Measurements from ENCODE around the gene PTPRO.

PTPRO gene

GRCh38 chr12:15592934-15593333 lies 270.6 kb downstream of the PTPRO start:
- TF ChIP-seq CTCF (IDR thresholded peaks at IDR 0.05; ENCODE audit: extremely low read depth, missing control alignments): no peak
- no peak for DNase-seq (ENCODE audit: low spot score)

- no peak for TF ChIP-seq CTCF (IDR thresholded peaks at IDR 0.05; ENCODE audit: extremely low read depth, missing control alignments)
- DNase-seq (ENCODE audit: low spot score): no peak
These were observed 273.9 kb downstream of the PTPRO start for GRCh38 chr12:15596174-15596573.

- no peak for DNase-seq (ENCODE audit: low spot score)
- no peak for TF ChIP-seq CTCF (IDR thresholded peaks at IDR 0.05; ENCODE audit: extremely low read depth, missing control alignments)
These were observed 275.0 kb downstream of the PTPRO start for GRCh38 chr12:15597125-15597830.

GRCh38 chr12:15599266-15600037 lies 277.1 kb downstream of the PTPRO start:
- TF ChIP-seq CTCF (IDR thresholded peaks at IDR 0.05; ENCODE audit: extremely low read depth, missing control alignments): no peak
- no peak for DNase-seq (ENCODE audit: low spot score)

GRCh38 chr12:15600223-15600935 lies 278.1 kb downstream of the PTPRO start:
- DNase-seq (ENCODE audit: low spot score): no peak
- TF ChIP-seq CTCF (IDR thresholded peaks at IDR 0.05; ENCODE audit: extremely low read depth, missing control alignments): no peak

- no peak for TF ChIP-seq CTCF (IDR thresholded peaks at IDR 0.05; ENCODE audit: extremely low read depth, missing control alignments)
- no peak for DNase-seq (ENCODE audit: low spot score)
These were observed 279.0 kb downstream of the PTPRO start for GRCh38 chr12:15601210-15601800.

Data from GM20000 (cell line).